Measurements from ENCODE around the gene UBASH3A.

UBASH3A gene

GRCh38 chr21:42403611-42404231 lies at the start of gene UBASH3A:
Gene UBASH3A (plus strand): TSS chr21:42403902. CDS start chr21:42403946, 44 bp downstream.
- H3K4me1 Mint-ChIP-seq (ENCODE audit: low read depth): peaks cover 52% of the 10 kb centered on the region
- no peaks in the 10 kb centered on the region for H3K27me3 Mint-ChIP-seq (ENCODE audit: low read depth)
- peak within 1 kb of the TSS; percentile 89 for H3K27ac Mint-ChIP-seq
- H3K4me3 Mint-ChIP-seq: peak within 1 kb of the TSS; percentile 97
- peaks cover 7% of the 10 kb centered on the region for H3K9me3 Mint-ChIP-seq
- peak; percentile 50 for DNase-seq (ENCODE audit: low spot score)
- H3K36me3 Mint-ChIP-seq (ENCODE audit: low read depth): peaks cover 49% of the 10 kb centered on the region

GRCh38 chr21:42356046-42356445 lies 47.7 kb upstream of the UBASH3A start:
- Mint-ChIP-seq H3K27ac (no peak overlapping the region), H3K9me3 (peaks cover 36% of the 10 kb centered on the region), H3K4me1 (ENCODE audit: low read depth) (no peaks in the 10 kb centered on the region), H3K36me3 (ENCODE audit: low read depth) (peaks cover 10% of the 10 kb centered on the region), H3K4me3 (no peak overlapping the region), H3K27me3 (ENCODE audit: low read depth) (peaks cover 14% of the 10 kb centered on the region)
- no peak for DNase-seq (ENCODE audit: low spot score)

GRCh38 chr21:42356650-42357049 lies 47.1 kb upstream of the UBASH3A start:
- H3K9me3 Mint-ChIP-seq: peaks cover 36% of the 10 kb centered on the region
- H3K27me3 Mint-ChIP-seq (ENCODE audit: low read depth): peaks cover 14% of the 10 kb centered on the region
- H3K4me3 Mint-ChIP-seq: no peak overlapping the region
- H3K4me1 Mint-ChIP-seq (ENCODE audit: low read depth): no peaks in the 10 kb centered on the region
- no peak overlapping the region for H3K27ac Mint-ChIP-seq
- peaks cover 10% of the 10 kb centered on the region for H3K36me3 Mint-ChIP-seq (ENCODE audit: low read depth)
- no peak for DNase-seq (ENCODE audit: low spot score)

GRCh38 chr21:42357307-42357706 lies 46.4 kb upstream of the UBASH3A start:
- H3K4me1 Mint-ChIP-seq (ENCODE audit: low read depth): no peaks in the 10 kb centered on the region
- no peak overlapping the region for H3K27ac Mint-ChIP-seq
- peaks cover 20% of the 10 kb centered on the region for H3K27me3 Mint-ChIP-seq (ENCODE audit: low read depth)
- no peak overlapping the region for H3K4me3 Mint-ChIP-seq
- peaks cover 36% of the 10 kb centered on the region for H3K9me3 Mint-ChIP-seq
- no peak for DNase-seq (ENCODE audit: low spot score)
- peaks cover 10% of the 10 kb centered on the region for H3K36me3 Mint-ChIP-seq (ENCODE audit: low read depth)

- H3K9me3 Mint-ChIP-seq: peaks cover 36% of the 10 kb centered on the region
- H3K27me3 Mint-ChIP-seq (ENCODE audit: low read depth): peaks cover 20% of the 10 kb centered on the region
- peaks cover 10% of the 10 kb centered on the region for H3K36me3 Mint-ChIP-seq (ENCODE audit: low read depth)
- H3K4me1 Mint-ChIP-seq (ENCODE audit: low read depth): no peaks in the 10 kb centered on the region
- no peak for DNase-seq (ENCODE audit: low spot score)
- no peak overlapping the region for H3K27ac Mint-ChIP-seq
- H3K4me3 Mint-ChIP-seq: no peak overlapping the region
These were observed 45.4 kb upstream of the UBASH3A start for GRCh38 chr21:42358261-42358660.

- Mint-ChIP-seq H3K27me3 (ENCODE audit: low read depth) (peaks cover 20% of the 10 kb centered on the region), H3K36me3 (ENCODE audit: low read depth) (peaks cover 10% of the 10 kb centered on the region), H3K9me3 (peaks cover 33% of the 10 kb centered on the region), H3K4me1 (ENCODE audit: low read depth) (no peaks in the 10 kb centered on the region), H3K27ac (no peak overlapping the region), H3K4me3 (no peak overlapping the region)
- DNase-seq (ENCODE audit: low spot score): no peak
These were observed 44.8 kb upstream of the UBASH3A start for GRCh38 chr21:42358937-42359336.

- Mint-ChIP-seq H3K27me3 (ENCODE audit: low read depth) (peaks cover 16% of the 10 kb centered on the region), H3K4me3 (no peak overlapping the region), H3K9me3 (peaks cover 22% of the 10 kb centered on the region), H3K4me1 (ENCODE audit: low read depth) (no peaks in the 10 kb centered on the region), H3K36me3 (ENCODE audit: low read depth) (peaks cover 5% of the 10 kb centered on the region), H3K27ac (no peak overlapping the region)
- no peak for DNase-seq (ENCODE audit: low spot score)
These were observed 43.4 kb upstream of the UBASH3A start for GRCh38 chr21:42360317-42360716.

GRCh38 chr21:42361286-42361685 lies 42.4 kb upstream of the UBASH3A start:
- Mint-ChIP-seq H3K9me3 (peaks cover 15% of the 10 kb centered on the region), H3K27me3 (ENCODE audit: low read depth) (peaks cover 13% of the 10 kb centered on the region), H3K36me3 (ENCODE audit: low read depth) (peaks cover 5% of the 10 kb centered on the region), H3K27ac (no peak overlapping the region), H3K4me3 (no peak overlapping the region), H3K4me1 (ENCODE audit: low read depth) (no peaks in the 10 kb centered on the region)
- no peak for DNase-seq (ENCODE audit: low spot score)

- Mint-ChIP-seq H3K4me1 (ENCODE audit: low read depth) (no peaks in the 10 kb centered on the region), H3K9me3 (peaks cover 7% of the 10 kb centered on the region), H3K27ac (peak overlapping the region; percentile 9), H3K36me3 (ENCODE audit: low read depth) (no peaks in the 10 kb centered on the region), H3K4me3 (no peak overlapping the region), H3K27me3 (ENCODE audit: low read depth) (peaks cover 13% of the 10 kb centered on the region)
- no peak for DNase-seq (ENCODE audit: low spot score)
These were observed 41.5 kb upstream of the UBASH3A start for GRCh38 chr21:42362198-42362597.

GRCh38 chr21:42362700-42363099 lies 41.0 kb upstream of the UBASH3A start:
- no peak for DNase-seq (ENCODE audit: low spot score)

GRCh38 chr21:42363312-42363711 lies 40.4 kb upstream of the UBASH3A start:
- Mint-ChIP-seq H3K36me3 (ENCODE audit: low read depth) (no peaks in the 10 kb centered on the region), H3K4me1 (ENCODE audit: low read depth) (peaks cover 6% of the 10 kb centered on the region), H3K27ac (no peak overlapping the region), H3K4me3 (no peak overlapping the region), H3K27me3 (ENCODE audit: low read depth) (peaks cover 12% of the 10 kb centered on the region), H3K9me3 (peaks cover 4% of the 10 kb centered on the region)
- no peak for DNase-seq (ENCODE audit: low spot score)

More at GRCh38 chr21:42362700-42363099, 41.0 kb upstream of the UBASH3A start:
- H3K27me3 Mint-ChIP-seq (ENCODE audit: low read depth): peaks cover 13% of the 10 kb centered on the region
- no peak overlapping the region for H3K4me3 Mint-ChIP-seq
- peaks cover 3% of the 10 kb centered on the region for H3K4me1 Mint-ChIP-seq (ENCODE audit: low read depth)
- H3K9me3 Mint-ChIP-seq: peaks cover 4% of the 10 kb centered on the region
- no peak overlapping the region for H3K27ac Mint-ChIP-seq
- no peaks in the 10 kb centered on the region for H3K36me3 Mint-ChIP-seq (ENCODE audit: low read depth)

GRCh38 chr21:42364304-42364865 lies 39.3 kb upstream of the UBASH3A start:
- Mint-ChIP-seq H3K4me3 (no peak overlapping the region), H3K36me3 (ENCODE audit: low read depth) (no peaks in the 10 kb centered on the region), H3K27ac (no peak overlapping the region), H3K27me3 (ENCODE audit: low read depth) (peaks cover 8% of the 10 kb centered on the region), H3K9me3 (no peaks in the 10 kb centered on the region), H3K4me1 (ENCODE audit: low read depth) (peaks cover 11% of the 10 kb centered on the region)
- no peak for DNase-seq (ENCODE audit: low spot score)

GRCh38 chr21:42365770-42366169 lies 37.9 kb upstream of the UBASH3A start:
- peaks cover 8% of the 10 kb centered on the region for H3K27me3 Mint-ChIP-seq (ENCODE audit: low read depth)
- H3K9me3 Mint-ChIP-seq: no peaks in the 10 kb centered on the region
- no peak for DNase-seq (ENCODE audit: low spot score)
- H3K4me1 Mint-ChIP-seq (ENCODE audit: low read depth): peaks cover 11% of the 10 kb centered on the region
- H3K36me3 Mint-ChIP-seq (ENCODE audit: low read depth): no peaks in the 10 kb centered on the region
- H3K4me3 Mint-ChIP-seq: no peak overlapping the region
- H3K27ac Mint-ChIP-seq: no peak overlapping the region

GRCh38 chr21:42366292-42367010 lies 37.3 kb upstream of the UBASH3A start, which contains the start of gene TFF1:
Gene TFF1 (minus strand): TSS chr21:42366535. CDS start chr21:42366495, 40 bp downstream.
- Mint-ChIP-seq H3K9me3 (no peaks in the 10 kb centered on the region), H3K27ac (no peak within 1 kb of the TSS), H3K4me3 (no peak within 1 kb of the TSS), H3K4me1 (ENCODE audit: low read depth) (peaks cover 11% of the 10 kb centered on the region), H3K27me3 (ENCODE audit: low read depth) (peaks cover 6% of the 10 kb centered on the region), H3K36me3 (ENCODE audit: low read depth) (no peaks in the 10 kb centered on the region)
- no peak for DNase-seq (ENCODE audit: low spot score)

All from T-helper 2 cell treated with Interferon-gamma antibody and Interleukin-4, amounts not matched to agents 5 μg/mL and 100 μg/mL, for 36 hours (primary cell).